Limb (tissue), 2 donors: ENCODE measurements around the gene COL16A1.

ENCODE experiments used
- DNase-seq, 2 donors: peaks; one replicate each; pipeline ENCODE4 v3.0.0-alpha.2; 2016; ENCODE audit errors: extremely low spot score in 2 of 2

COL16A1 gene

GRCh38 chr1:31733389-31734219 is 29.8 kb upstream of the COL16A1 start:
- DNase-seq: no peak

- no peak for DNase-seq
Measured at GRCh38 chr1:31732751-31733289, 29.0 kb upstream of the COL16A1 start.

GRCh38 chr1:31732343-31732742 is 28.5 kb upstream of the COL16A1 start:
- no peak for DNase-seq

- DNase-seq: no peak
Measured at GRCh38 chr1:31731049-31731565, 27.3 kb upstream of the COL16A1 start.

- no peak for DNase-seq
Measured at GRCh38 chr1:31730336-31731048, 26.7 kb upstream of the COL16A1 start.

GRCh38 chr1:31727849-31728248 is 24.0 kb upstream of the COL16A1 start:
- no peak for DNase-seq

DNA sequence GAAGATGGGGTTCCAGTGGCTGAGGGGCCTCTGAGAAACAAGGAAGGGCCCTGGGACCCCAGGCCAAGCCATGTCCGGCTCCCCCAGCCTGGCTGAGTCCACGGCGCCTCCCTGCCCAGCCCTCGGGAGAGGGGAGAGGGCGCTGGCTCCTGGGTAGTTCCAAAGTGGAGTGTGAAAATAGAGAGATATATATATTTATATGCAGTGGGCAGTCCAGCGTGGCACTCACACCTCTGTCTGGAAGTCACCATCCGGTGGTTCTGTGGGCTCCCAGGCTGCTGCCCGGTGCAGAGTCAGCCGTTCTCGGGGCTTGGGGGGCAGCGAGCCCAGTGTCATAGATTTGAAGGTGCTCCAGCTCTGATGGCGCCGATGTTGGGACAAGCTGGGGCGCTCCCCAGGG is 23.4 kb upstream of the COL16A1 start:
- no peak for DNase-seq

DNA sequence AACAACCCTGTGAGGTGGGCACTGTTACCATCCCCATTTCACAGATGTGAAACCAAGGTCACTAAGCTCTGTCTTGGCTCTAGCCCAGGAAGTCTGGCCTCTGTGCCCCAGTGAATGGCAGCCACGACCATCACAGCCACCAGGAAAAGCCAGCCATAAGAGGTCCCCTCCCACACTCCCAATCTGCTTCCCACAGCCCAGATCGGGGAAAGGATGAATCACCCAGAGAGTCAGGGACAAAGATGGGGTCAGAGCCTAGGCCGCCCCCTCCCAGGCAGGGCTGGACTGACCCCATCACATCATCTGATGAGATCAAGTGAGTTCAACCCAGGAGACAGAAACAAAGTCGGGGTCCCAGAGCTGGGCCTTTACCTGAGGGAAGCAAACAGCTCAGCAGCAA is 22.9 kb upstream of the COL16A1 start:
- no peak for DNase-seq

GRCh38 chr1:31725777-31726535 is 22.1 kb upstream of the COL16A1 start:
- DNase-seq: peak in 1 of 2 donors; percentile 55

GRCh38 chr1:31725134-31725533 is 21.3 kb upstream of the COL16A1 start:
- no peak for DNase-seq

DNA sequence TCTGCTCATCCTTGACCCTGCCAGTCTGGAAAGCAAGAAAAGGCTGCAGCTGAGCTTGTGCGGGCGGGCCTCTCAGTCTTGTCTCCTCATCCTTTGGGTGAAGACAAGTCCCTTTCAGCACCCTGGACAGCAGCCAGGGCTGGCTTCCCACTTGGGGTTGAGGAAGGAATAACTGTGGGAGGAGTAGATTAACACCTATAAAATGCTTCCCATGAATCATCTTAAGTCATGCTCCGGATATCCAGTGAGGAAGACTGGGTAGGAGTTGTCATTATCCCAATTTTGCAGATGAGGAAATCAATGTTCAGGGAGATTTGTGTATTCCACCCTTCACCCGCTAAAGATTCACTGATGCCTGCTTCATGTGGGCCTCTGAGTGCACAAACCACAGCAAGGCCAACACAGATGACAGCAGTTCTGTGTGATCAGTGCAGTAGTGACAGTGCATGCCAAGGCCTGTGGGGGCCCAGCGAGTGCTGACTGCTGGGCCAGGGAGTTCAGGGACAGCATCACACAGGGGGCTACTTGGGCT is 20.1 kb upstream of the COL16A1 start:
- DNase-seq: peak; percentile 60 to 81

DNA sequence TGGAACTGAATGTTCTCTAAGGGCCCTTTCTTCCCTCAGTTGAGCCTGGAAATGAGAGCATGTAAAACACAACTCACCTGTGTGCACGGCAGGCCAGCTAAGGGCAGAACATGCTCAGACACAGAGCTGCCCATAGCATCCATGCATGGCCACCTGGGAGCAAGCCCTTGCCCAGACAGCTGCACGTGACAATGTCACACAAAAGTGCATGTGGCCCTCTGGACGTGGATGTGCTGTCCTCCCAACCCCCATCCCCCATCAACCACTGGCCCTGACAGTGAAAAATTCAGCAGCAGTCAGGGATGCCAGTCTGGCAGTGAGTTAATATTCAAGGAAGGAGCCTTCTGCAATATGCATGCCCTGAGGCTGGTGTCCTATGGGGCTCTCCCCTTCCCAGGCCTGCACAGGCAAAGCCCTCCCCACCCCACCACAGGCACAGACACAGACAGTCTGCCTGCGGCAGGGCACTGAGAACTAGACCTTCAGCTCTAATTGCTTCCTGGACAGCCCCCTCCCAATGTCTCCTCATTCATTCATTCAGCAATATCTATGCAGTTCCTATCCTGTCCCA is 14.6 kb upstream of the COL16A1 start:
- no peak for DNase-seq

DNA sequence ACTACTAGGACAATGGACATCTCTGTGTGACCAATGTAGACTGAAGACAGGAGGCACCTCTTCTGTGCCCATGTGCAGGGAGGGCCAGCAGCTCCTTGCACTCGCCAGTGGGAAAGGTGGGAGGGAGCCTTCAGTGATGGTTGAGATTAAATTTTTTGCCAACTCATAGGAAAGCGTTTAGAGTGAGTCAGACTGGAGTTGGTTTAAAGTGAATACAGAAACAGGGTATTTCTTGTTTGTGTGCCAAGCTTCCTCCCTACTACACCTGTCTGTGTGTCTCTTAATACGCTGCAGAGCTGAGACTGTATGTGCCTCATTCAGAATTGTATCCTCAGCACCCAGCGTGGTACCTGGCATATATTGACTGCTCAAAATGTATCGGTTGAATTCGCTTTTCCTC is 13.5 kb upstream of the COL16A1 start:
- no peak for DNase-seq

DNA sequence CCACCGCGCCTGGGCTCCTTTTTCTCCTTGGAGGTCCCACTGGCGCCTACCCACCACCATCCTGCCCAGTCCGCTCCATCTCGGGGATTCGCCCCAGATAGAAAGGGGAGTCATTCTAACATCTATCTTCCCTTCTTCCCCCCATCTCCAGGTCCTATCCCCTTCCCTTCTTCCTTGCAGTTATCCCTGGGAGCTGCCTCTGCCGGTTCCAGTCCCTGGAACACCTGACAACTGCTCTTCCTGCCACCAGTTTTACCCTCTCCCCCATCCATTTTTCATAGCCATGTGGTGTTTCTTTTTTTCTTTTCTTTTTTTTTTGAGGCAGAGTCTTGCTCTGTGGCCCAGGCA is 12.0 kb upstream of the COL16A1 start:
- DNase-seq: no peak

DNA sequence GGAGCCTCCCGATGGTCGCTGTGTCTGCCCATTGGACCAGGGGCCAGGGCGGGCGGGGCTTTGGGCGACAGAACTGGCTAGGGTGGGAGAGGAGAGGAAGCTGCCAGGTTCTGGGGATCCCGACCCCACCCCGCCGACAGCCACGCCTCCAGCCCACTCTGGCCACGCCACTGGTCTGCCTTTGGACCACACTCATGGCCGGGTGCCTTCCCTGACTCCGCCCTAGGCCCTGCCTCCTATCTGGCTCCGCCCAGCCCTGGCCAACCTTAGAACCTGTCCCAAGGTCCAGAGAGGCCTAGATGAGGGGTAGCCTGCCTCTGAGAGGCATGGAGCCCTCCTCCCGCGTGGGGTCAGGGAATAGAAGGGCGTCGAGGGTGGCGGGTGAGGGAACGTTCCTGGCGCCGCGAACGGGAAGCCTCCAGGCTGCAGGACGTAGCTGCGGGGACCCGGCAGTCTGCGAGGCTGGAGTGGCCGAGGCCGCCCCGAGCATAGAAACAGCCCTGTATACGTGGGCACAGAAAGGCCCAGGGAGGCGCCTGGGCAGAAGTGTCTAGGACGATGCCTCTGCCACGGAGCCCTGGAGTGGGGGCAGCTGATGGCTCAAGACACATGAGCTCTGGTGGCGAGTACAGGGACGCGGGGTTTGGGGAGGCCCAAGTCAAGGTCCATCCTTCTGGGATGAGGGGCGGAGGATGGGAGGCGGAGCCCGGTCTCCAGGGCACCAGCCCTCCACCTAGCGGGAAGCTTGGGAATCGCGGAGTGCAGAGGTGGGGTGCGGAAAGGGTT is 11.5 kb upstream of the COL16A1 start:
- DNase-seq: peak; percentile 93

DNA sequence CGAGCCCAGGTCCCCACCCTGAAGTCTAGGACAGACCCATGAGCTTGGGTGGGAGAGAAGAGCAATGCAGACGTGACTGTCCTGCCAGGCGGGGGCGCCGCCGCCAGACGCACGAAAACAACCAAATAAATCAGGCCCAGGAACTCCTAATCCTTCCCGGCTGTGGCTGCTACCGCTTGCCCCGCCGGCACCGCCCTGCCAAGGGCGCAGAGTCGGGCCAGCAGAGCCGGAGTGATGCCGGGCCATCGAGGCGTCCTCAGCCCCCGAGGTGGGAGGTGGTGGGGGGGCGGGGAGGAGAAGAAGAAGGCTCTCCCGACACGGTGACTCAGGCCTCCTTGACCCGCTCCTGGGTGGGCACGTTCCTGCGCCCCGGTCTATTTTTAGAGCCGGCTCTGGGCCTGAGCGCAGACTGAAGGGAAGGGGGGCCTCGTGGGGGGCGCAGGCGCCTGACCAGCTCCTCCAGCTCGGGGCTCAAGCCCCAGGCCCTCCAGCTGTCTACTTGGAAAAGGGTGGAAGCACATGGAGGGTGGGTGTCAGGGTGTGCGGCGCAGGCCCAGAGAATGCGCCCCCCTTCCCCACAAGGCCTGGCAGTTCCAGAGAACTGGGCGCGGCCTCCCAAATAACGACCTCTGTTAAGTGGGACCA is 10.7 kb upstream of the COL16A1 start:
- peak; percentile 83 for DNase-seq

DNA sequence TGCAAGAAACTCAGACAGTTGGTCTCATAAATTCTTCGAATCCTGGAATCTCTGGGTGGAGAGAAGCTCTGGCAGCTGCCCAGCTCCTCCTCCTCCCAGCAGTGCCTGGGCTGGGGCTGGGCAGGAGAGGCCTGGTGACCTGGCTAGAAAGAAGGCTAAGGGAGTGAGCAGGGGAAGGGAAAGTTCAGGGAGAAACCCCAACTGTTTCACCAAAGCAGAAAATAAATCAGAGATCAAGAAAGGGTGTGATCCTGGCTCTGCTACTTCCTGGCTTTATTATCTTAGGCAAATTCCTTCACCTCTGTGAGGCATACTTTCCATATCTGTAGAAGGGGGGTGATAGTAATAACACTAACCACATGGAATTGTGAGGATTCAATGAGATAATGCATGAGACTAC is 8.8 kb upstream of the COL16A1 start:
- DNase-seq: peak; percentile 58 to 62

GRCh38 chr1:31712068-31712467 is 8.3 kb upstream of the COL16A1 start:
- DNase-seq: no peak

DNA sequence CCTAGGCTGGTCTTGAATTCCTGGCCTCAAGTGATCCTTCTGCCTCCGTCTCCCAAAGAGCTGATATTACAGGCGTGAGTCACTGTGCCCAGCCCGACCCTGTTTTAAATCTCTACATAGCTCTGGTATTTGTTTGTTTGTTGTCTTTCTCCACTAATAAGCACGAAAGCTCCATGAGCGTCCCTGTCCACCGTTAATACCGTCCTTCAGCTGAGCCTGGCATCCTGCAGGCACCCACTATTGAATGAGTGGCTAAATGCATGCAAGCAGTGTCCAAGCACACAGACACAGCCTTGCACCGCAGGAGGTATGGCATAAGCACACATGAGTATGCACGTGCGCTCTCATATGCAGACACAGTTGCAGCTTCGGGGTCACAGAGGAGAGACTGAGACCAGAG is 4.5 kb upstream of the COL16A1 start:
- DNase-seq: no peak

DNA sequence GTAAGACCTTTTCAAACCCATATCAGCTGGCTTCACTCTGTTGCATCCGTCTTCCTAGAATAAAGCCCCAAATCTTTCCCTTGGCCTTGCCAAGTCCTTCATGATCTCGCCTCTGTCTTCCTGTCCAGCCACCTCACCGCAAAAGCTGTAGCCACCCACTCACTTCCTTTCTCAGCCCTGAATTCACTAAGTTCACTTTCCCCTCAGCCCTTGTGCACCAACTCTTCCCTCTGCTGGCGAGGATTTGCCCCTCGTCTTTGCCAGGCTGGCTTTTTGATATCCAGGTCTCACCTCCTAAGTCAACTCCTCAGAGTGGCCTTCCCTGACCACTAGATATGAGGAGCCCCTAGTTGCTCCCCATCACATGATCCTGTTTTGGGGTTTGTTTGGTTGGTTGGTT is 3.9 kb upstream of the COL16A1 start:
- DNase-seq: no peak
